ENCODE data around the gene HEBP2. TPM values are rescaled to one million over a fixed set of nuclear protein-coding genes. Genes with fewer than 3 reads are reported as not detected.
"Not testable (repeated sequence)": the region's sequence is repeated elsewhere in the genome, so short reads cannot be mapped to it uniquely, and the experiment has no call there.

The HEBP2 gene
- total RNA-seq, 4 donors from 2014 or later: 30.4 to 85.8 (median 46.6) TPM

- no peak for TF ChIP-seq CTCF (IDR thresholded peaks at IDR 0.05)
- TF ChIP-seq POLR2A (IDR thresholded peaks at IDR 0.05): no peak
- Histone ChIP-seq H3K27me3 (no peaks in the 10 kb centered on the region), H3K27ac (no peak overlapping the region), H3K4me1 (no peaks in the 10 kb centered on the region), H3K36me3 (peaks cover 0 to 29% (median 0%) of the 10 kb centered on the region in 3 donors), H3K4me3 (no peak overlapping the region), H3K9me3 (no peaks in the 10 kb centered on the region)
- no peak for DNase-seq
Observed at GRCh38 chr6:138421089-138421488, 17.1 kb downstream of the HEBP2 start.

DNA sequence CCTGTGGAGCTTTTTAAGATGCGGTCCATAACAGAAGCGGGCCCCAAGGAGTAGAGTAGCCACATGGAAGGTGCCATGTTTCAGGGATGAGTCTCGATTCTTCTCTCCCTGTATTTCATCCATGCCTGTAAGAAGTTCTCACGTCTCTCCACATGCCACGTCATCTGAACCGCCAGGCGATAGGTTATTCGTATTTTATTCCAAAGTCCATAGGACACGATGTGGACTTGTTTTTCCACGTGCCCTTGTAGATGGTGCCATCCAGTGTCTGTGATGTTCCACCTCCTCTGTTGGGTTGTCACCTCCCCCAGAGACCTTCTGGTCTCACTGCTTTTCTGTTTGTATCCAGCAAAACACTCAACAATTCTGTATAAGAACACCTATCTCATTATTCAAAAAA is 17.6 kb downstream of the HEBP2 start:
- H3K4me3 ChIP-seq: no peak overlapping the region
- TF ChIP-seq CTCF (IDR thresholded peaks at IDR 0.05) (no peak), POLR2A (IDR thresholded peaks at IDR 0.05) (no peak)
- H3K36me3 ChIP-seq: peaks cover 0 to 33% (median 0%) of the 10 kb centered on the region in 3 donors
- no peak for DNase-seq
- no peak overlapping the region for H3K27ac ChIP-seq
- H3K4me1 ChIP-seq: no peaks in the 10 kb centered on the region
- H3K9me3 ChIP-seq: no peaks in the 10 kb centered on the region
- no peaks in the 10 kb centered on the region for H3K27me3 ChIP-seq

DNA sequence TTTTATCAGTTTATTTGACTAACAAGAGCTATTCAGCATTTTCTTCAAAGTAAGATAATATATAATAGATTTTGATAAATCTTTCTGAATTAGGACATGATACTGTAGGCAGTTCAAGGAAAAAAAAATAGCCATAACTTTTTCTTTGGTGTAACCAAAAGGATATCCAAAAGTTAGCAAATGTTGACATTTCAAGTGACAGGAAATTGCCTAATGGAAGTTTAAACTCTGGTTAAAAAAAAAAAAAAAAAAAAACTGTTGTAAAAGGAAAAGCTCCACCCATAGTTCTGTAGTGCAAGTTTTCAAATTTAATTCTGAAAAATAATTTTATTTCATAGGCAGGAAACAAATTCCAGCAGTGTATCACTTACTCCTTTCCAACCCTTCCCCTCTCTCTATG is 18.8 kb downstream of the HEBP2 start:
- no peak for DNase-seq
- H3K36me3 ChIP-seq: peaks cover 0 to 40% (median 0%) of the 10 kb centered on the region in 3 donors
- TF ChIP-seq CTCF (IDR thresholded peaks at IDR 0.05): no peak
- TF ChIP-seq POLR2A (IDR thresholded peaks at IDR 0.05): no peak
- H3K4me3 ChIP-seq: no peak overlapping the region
- H3K4me1 ChIP-seq: no peaks in the 10 kb centered on the region
- no peak overlapping the region for H3K27ac ChIP-seq
- no peaks in the 10 kb centered on the region for H3K9me3 ChIP-seq
- no peaks in the 10 kb centered on the region for H3K27me3 ChIP-seq

GRCh38 chr6:138424004-138424904 is 20.2 kb downstream of the HEBP2 start:
- peaks cover 0 to 4% (median 0%) of the 10 kb centered on the region in 4 donors for H3K4me1 ChIP-seq
- no peaks in the 10 kb centered on the region for H3K9me3 ChIP-seq
- no peak for DNase-seq
- TF ChIP-seq CTCF (IDR thresholded peaks at IDR 0.05): no peak
- TF ChIP-seq POLR2A (IDR thresholded peaks at IDR 0.05): no peak
- no peak overlapping the region for H3K27ac ChIP-seq
- peaks cover 0 to 50% (median 0%) of the 10 kb centered on the region in 3 donors for H3K36me3 ChIP-seq
- H3K4me3 ChIP-seq: no peak overlapping the region
- no peaks in the 10 kb centered on the region for H3K27me3 ChIP-seq

DNA sequence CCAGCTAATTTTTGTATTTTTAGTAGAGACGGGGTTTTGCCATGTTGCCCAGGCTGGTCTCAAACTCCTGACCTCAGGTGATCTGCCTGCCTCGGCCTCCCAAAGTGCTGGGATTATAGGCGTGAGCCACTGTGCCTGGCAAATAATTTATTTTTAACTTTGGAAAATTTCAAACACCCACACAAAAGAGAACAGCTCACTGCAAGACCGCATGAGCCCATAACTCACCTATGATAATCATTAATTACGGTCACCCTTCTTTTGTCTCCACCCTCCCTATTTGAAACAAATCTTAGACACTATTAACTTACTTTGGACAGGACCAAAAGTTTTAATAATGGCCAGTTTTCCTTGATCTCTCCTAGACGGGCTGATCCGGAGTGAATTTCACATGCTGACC is 21.2 kb downstream of the HEBP2 start:
- H3K36me3 ChIP-seq: peaks cover 0 to 51% (median 0%) of the 10 kb centered on the region in 3 donors
- H3K9me3 ChIP-seq, H3K4me3 ChIP-seq, DNase-seq, H3K4me1 ChIP-seq, H3K27ac ChIP-seq, H3K27me3 ChIP-seq: not testable (repeated sequence)

GRCh38 chr6:138426500-138427123 is 22.6 kb downstream of the HEBP2 start:
- H3K27me3 ChIP-seq: no peaks in the 10 kb centered on the region
- H3K36me3 ChIP-seq: peaks cover 0 to 59% (median 0%) of the 10 kb centered on the region in 3 donors
- H3K4me1 ChIP-seq: peaks cover 0 to 8% (median 0%) of the 10 kb centered on the region in 4 donors
- no peak for TF ChIP-seq CTCF (IDR thresholded peaks at IDR 0.05)
- no peak for TF ChIP-seq POLR2A (IDR thresholded peaks at IDR 0.05)
- no peak overlapping the region for H3K4me3 ChIP-seq
- DNase-seq: no peak
- no peaks in the 10 kb centered on the region for H3K9me3 ChIP-seq
- H3K27ac ChIP-seq: no peak overlapping the region
